HFFc6 (cell line): ENCODE measurements around the gene RND3. TPM values are rescaled to one million over a fixed set of nuclear protein-coding genes. Genes with fewer than 3 reads are reported as not detected.

Experiments used
- DNase-seq: peaks from one replicate; pipeline ENCODE4 v3.0.0-alpha.2; 2018
- H3K27ac Mint-ChIP-seq: 2 replicates; pipeline ENCODE4 v1.8.0; 2020; ENCODE audit warnings: mild to moderate bottlenecking, mixed read lengths
- H3K27me3 Mint-ChIP-seq: 2 replicates; pipeline ENCODE4 v1.8.0; 2021; ENCODE audit warnings: mild to moderate bottlenecking, moderate library complexity, mixed read lengths; ENCODE audit not compliant: insufficient read depth
- H3K36me3 Mint-ChIP-seq: 2 replicates; pipeline ENCODE4 v1.8.0; 2021; ENCODE audit warnings: low read depth, mixed read lengths
- H3K4me1 Mint-ChIP-seq: 2 replicates; pipeline ENCODE4 v1.8.0; 2020; ENCODE audit warnings: low read depth, mixed read lengths
- H3K4me3 Mint-ChIP-seq: 2 replicates; pipeline ENCODE4 v1.8.0; 2020; ENCODE audit warnings: mild to moderate bottlenecking, moderate library complexity, mixed read lengths
- H3K9me3 Mint-ChIP-seq: 2 replicates; pipeline ENCODE4 v1.8.0; 2020; ENCODE audit warnings: mild to moderate bottlenecking, mixed read lengths
- CTCF ChIP-seq: fragments of 200-600 bp; sonication (generic); IDR thresholded peaks from 2 replicates; pipeline ENCODE4 v1.5.0; 2021; ENCODE audit warnings: antibody characterized with exemption, mild to moderate bottlenecking
- total RNA-seq, 6 experiments: library from RNA; stranded (reverse); fragmentation: NEBNext Ultra II Directional; extraction: Animal tissue kit (Norgen Biotek cat#: 25700); gene quantifications; 2 replicates in 1 of 6; 3 replicates in 5 of 6; pipeline ENCODE4 v1.2.3, GENCODE V29; 2021

The RND3 gene
- total RNA-seq, 6 experiments from 2014 or later, result 365 to 525 (median 438) TPM

DNA sequence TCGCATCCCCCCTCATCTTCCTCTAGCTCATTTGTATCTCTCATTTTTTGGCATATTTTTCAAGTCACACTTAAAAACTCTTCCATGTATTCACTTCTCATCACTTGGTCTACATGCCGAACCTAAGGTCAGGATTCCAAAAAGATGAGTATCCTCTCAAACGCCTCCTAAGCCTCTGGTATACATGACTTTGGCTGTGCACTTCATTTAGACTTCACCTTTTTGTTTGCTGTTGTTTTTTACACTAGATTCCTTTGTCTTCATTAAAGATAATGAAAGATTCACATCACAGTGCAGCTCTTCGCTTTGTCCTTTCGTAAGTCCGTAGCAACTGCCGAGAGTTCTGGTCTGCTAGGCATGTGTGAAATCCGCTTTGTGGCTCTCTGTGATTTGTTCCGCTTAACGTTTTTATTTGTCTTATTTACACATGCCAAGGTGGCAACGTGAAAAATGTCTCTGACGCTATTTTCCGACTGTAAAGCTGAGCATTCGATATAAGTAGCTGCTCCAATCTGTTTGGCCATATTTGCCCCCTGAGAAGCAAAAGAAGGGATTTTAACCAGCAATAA, 17.7 kb downstream of the RND3 start:
- Mint-ChIP-seq H3K27me3 (peaks cover 46% of the 10 kb centered on the region), H3K9me3 (peaks cover 3% of the 10 kb centered on the region; the same call in 1 of the 2 replicates), H3K27ac (peak overlapping the region; percentile 99), H3K36me3 (peaks cover 72% of the 10 kb centered on the region), H3K4me3 (peak overlapping the region; percentile 98), H3K4me1 (peaks cover 98% of the 10 kb centered on the region)
- DNase-seq, result no peak
- no peak for TF ChIP-seq CTCF

GRCh38 chr2:150468350-150468960, 19.0 kb downstream of the RND3 start:
- Mint-ChIP-seq H3K9me3 (peaks cover 3% of the 10 kb centered on the region; the same call in 1 of the 2 replicates), H3K27ac (peak overlapping the region; percentile 99), H3K4me3 (peak overlapping the region; percentile 98), H3K27me3 (peaks cover 37% of the 10 kb centered on the region), H3K4me1 (peaks cover 98% of the 10 kb centered on the region), H3K36me3 (peaks cover 59% of the 10 kb centered on the region)
- TF ChIP-seq CTCF, result no peak
- DNase-seq, result no peak

DNA sequence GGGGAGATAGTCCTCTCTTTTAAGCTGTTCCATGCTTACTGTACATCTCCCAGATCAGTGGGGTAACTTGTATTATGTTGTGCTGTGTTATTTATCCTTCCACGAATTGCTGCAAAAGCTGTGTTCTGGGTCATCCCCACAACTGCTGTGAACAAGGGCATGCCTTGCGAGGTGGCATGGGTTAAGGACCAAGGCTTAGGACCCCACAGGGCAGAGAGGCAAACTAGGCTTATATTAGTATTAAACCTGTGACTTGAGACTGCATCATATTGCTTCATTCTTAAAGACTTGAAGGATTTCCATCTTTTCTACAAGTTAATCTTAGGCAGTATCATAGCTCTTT, 19.9 kb downstream of the RND3 start:
- peaks cover 91% of the 10 kb centered on the region for H3K4me1 Mint-ChIP-seq
- H3K36me3 Mint-ChIP-seq, result peaks cover 51% of the 10 kb centered on the region
- H3K27me3 Mint-ChIP-seq, result peaks cover 37% of the 10 kb centered on the region
- no peak for DNase-seq
- H3K27ac Mint-ChIP-seq, result peak overlapping the region; percentile 99
- peaks cover 3% of the 10 kb centered on the region; the same call in 1 of the 2 replicates for H3K9me3 Mint-ChIP-seq
- TF ChIP-seq CTCF, result no peak
- peak overlapping the region; percentile 98 for H3K4me3 Mint-ChIP-seq

- Mint-ChIP-seq H3K27ac (peak overlapping the region; percentile 99), H3K27me3 (peaks cover 37% of the 10 kb centered on the region), H3K4me1 (peaks cover 85% of the 10 kb centered on the region), H3K4me3 (peak overlapping the region; percentile 98), H3K9me3 (peaks cover 3% of the 10 kb centered on the region; the same call in 1 of the 2 replicates), H3K36me3 (peaks cover 45% of the 10 kb centered on the region)
- DNase-seq, result peak; percentile 80
- TF ChIP-seq CTCF, result no peak
Observed at GRCh38 chr2:150466741-150467620, 20.5 kb downstream of the RND3 start.

DNA sequence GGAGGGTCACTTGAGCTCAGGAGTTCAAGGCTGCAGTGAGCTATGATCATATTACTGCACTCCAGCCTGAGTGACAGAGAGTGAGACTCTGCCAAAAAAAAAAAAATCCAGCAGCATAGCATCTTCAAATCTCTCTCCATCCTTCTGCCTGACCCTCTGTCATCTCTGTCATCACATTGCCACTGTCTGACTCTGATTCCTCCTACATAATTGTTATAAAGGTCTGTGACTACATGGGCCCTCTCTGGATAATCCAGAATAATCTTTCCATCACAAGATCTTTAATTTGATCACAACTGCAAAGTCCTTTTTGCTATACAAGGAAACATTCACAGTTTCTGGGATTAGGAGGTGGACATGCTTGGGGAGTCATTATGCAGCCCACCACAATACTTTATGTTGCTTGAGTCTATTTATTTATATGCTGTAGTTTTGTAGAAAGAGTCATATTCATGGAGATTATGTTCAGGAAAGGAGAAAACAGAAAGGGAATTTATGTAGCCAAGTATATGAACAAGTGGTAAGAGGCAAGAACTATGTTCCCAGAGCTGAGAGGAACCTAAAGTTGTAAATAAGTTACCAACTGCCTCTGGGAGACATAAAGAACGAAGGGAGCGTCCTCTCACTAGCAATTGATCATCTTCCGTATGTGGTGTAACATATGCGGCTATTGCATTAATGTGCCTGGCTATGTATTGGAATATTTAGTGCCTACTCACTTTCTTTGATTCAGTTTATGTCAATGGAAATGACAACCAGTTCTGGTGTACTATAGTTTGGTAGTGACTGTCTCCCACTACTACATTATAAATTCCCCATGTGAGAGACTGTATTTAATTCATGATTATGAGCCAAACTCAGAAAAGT, 21.5 kb downstream of the RND3 start:
- no peak for TF ChIP-seq CTCF
- peaks cover 74% of the 10 kb centered on the region for H3K4me1 Mint-ChIP-seq
- H3K36me3 Mint-ChIP-seq, result peaks cover 35% of the 10 kb centered on the region
- peak overlapping the region; percentile 98 for H3K4me3 Mint-ChIP-seq
- DNase-seq, result peak; percentile 70
- peaks cover 29% of the 10 kb centered on the region for H3K27me3 Mint-ChIP-seq
- H3K9me3 Mint-ChIP-seq, result peaks cover 3% of the 10 kb centered on the region; the same call in 1 of the 2 replicates
- H3K27ac Mint-ChIP-seq, result peak overlapping the region; percentile 99
